ENCODE measurements around the gene EP400.

Gene EP400

GRCh38 chr12:132052196-132052932 is 102.6 kb downstream of the EP400 start:
- DNase-seq = no peak

- no peak for DNase-seq
Measured at GRCh38 chr12:132053338-132054330, 103.9 kb downstream of the EP400 start.

GRCh38 chr12:132054983-132055382 is 105.2 kb downstream of the EP400 start:
- DNase-seq = no peak

- no peak for DNase-seq
Measured at GRCh38 chr12:132055535-132056096, 105.9 kb downstream of the EP400 start.

- DNase-seq = no peak
Measured at GRCh38 chr12:132056320-132056719, 106.6 kb downstream of the EP400 start.

- DNase-seq = no peak
Measured at GRCh38 chr12:132056951-132057350, 107.2 kb downstream of the EP400 start.

GRCh38 chr12:132057691-132058090 is 107.9 kb downstream of the EP400 start:
- DNase-seq = no peak

GRCh38 chr12:132061197-132061596 is 111.5 kb downstream of the EP400 start:
- no peak for DNase-seq

- DNase-seq = no peak
Measured at GRCh38 chr12:132061641-132062430, 112.1 kb downstream of the EP400 start.

GRCh38 chr12:132062481-132062880 is 112.7 kb downstream of the EP400 start:
- DNase-seq = no peak

- DNase-seq = no peak
Measured at GRCh38 chr12:132063491-132063890, 113.7 kb downstream of the EP400 start.

- no peak for DNase-seq
Measured at GRCh38 chr12:132064631-132065030, 114.9 kb downstream of the EP400 start.

- DNase-seq = no peak
Measured at GRCh38 chr12:132065203-132065602, 115.5 kb downstream of the EP400 start.

- DNase-seq = no peak
Measured at GRCh38 chr12:132065609-132066344, 116.0 kb downstream of the EP400 start.

GRCh38 chr12:132066345-132066685 is 116.6 kb downstream of the EP400 start:
- DNase-seq = peak; percentile 12

GRCh38 chr12:132066749-132067148 is 117.0 kb downstream of the EP400 start:
- DNase-seq = no peak

GRCh38 chr12:132067182-132067581 is 117.4 kb downstream of the EP400 start:
- DNase-seq = no peak

- DNase-seq = no peak
Measured at GRCh38 chr12:132068250-132068649, 118.5 kb downstream of the EP400 start.

GRCh38 chr12:132069336-132069985 is 119.7 kb downstream of the EP400 start:
- DNase-seq = no peak

- no peak for DNase-seq
Measured at GRCh38 chr12:132070298-132070697, 120.6 kb downstream of the EP400 start.

- no peak for DNase-seq
Measured at GRCh38 chr12:132071040-132071810, 121.5 kb downstream of the EP400 start.

All from activated naive CD4-positive, alpha-beta T cell treated with Interleukin-2 at 50 U/mL for 16 hours (primary cell).